ENCODE measurements around the gene RSAD1. TPM values are rescaled to one million over a fixed set of nuclear protein-coding genes. Genes with fewer than 3 reads are reported as not detected.

The RSAD1 gene
- polyA plus RNA-seq, 3 donors: 20.6 to 40.0 (median 21.2) TPM

- no peaks in the 10 kb centered on the region for H3K27me3 ChIP-seq (ENCODE audit: control insufficient read depth in 2 of 2, insufficient read depth in 2 of 2, low read length in 2 of 2)
- peaks cover 1 to 4% (median 3%) of the 10 kb centered on the region in 3 donors for H3K27me3 Mint-ChIP-seq (ENCODE audit: low read depth in 3 of 3)
- H3K27ac Mint-ChIP-seq: peak overlapping the region in 1 of 7 donors; percentile 30
- H3K4me3 Mint-ChIP-seq: no peak overlapping the region
- no peak for DNase-seq
- no peak overlapping the region for H2AFZ ChIP-seq (ENCODE audit: insufficient read depth, low read depth, low read length, poor library complexity, severe bottlenecking)
- H3K36me3 Mint-ChIP-seq: no peaks in the 10 kb centered on the region
- H3K9me3 Mint-ChIP-seq: no peaks in the 10 kb centered on the region
- H3K4me1 Mint-ChIP-seq: peaks cover 6% of the 10 kb centered on the region
- H3K36me3 ChIP-seq (replicated peaks in 1 of 2; ENCODE audit: control insufficient read depth in 1 of 2, insufficient read depth in 2 of 2, low read length in 2 of 2): no peaks in the 10 kb centered on the region
- H3K4me3 ChIP-seq (replicated peaks in 1 of 3; ENCODE audit: low read depth in 2 of 3, low read length in 3 of 3): no peak overlapping the region
- 83% methylated on average over 10 of the region's 13 CpGs for WGBS (ENCODE audit: insufficient coverage)
- H4K20me1 ChIP-seq (ENCODE audit: insufficient read depth, low read length): no peaks in the 10 kb centered on the region
- no peaks in the 10 kb centered on the region for H3K4me1 ChIP-seq (ENCODE audit: control insufficient read depth in 1 of 2, insufficient read depth in 2 of 2, low read length in 2 of 2)
- no peak overlapping the region for H3K27ac ChIP-seq (ENCODE audit: low read depth in 1 of 2, low read length in 2 of 2)
- no peak overlapping the region for H3K9ac ChIP-seq (ENCODE audit: insufficient read depth, low read length, poor library complexity, severe bottlenecking)
- no peak for TF ChIP-seq CTCF (IDR thresholded peaks at IDR 0.05)
- H3K9me3 ChIP-seq (replicated peaks in 1 of 2; ENCODE audit: control insufficient read depth in 1 of 2, insufficient read depth in 1 of 2, low read length in 2 of 2): no peaks in the 10 kb centered on the region
- H3K79me2 ChIP-seq (ENCODE audit: insufficient read depth, low read length): no peaks in the 10 kb centered on the region
- intact Hi-C loops (cut with micrococcal nuclease): no loop called here
- H3K4me2 ChIP-seq (replicated peaks; ENCODE audit: extremely low read depth, low read length, poor library complexity, severe bottlenecking): no peak overlapping the region
Measured at GRCh38 chr17:50518384-50519023, 39.8 kb downstream of the RSAD1 start.

- Histone ChIP-seq H3K4me2 (replicated peaks; ENCODE audit: extremely low read depth, low read length, poor library complexity, severe bottlenecking) (no peak overlapping the region), H3K79me2 (ENCODE audit: insufficient read depth, low read length) (no peaks in the 10 kb centered on the region), H2AFZ (ENCODE audit: insufficient read depth, low read depth, low read length, poor library complexity, severe bottlenecking) (no peak overlapping the region), H3K9ac (ENCODE audit: insufficient read depth, low read length, poor library complexity, severe bottlenecking) (no peak overlapping the region), H3K4me3 (replicated peaks in 1 of 3; ENCODE audit: low read depth in 2 of 3, low read length in 3 of 3) (no peak overlapping the region), H3K9me3 (replicated peaks in 1 of 2; ENCODE audit: control insufficient read depth in 1 of 2, insufficient read depth in 1 of 2, low read length in 2 of 2) (no peaks in the 10 kb centered on the region), H3K27me3 (ENCODE audit: control insufficient read depth in 2 of 2, insufficient read depth in 2 of 2, low read length in 2 of 2) (no peaks in the 10 kb centered on the region), H3K27ac (ENCODE audit: low read depth in 1 of 2, low read length in 2 of 2) (no peak overlapping the region), H4K20me1 (ENCODE audit: insufficient read depth, low read length) (no peaks in the 10 kb centered on the region), H3K36me3 (replicated peaks in 1 of 2; ENCODE audit: control insufficient read depth in 1 of 2, insufficient read depth in 2 of 2, low read length in 2 of 2) (no peaks in the 10 kb centered on the region), H3K4me1 (ENCODE audit: control insufficient read depth in 1 of 2, insufficient read depth in 2 of 2, low read length in 2 of 2) (no peaks in the 10 kb centered on the region)
- no peaks in the 10 kb centered on the region for H3K9me3 Mint-ChIP-seq
- intact Hi-C loops (cut with micrococcal nuclease): no loop called here
- no peak overlapping the region for H3K4me3 Mint-ChIP-seq
- peaks cover 6% of the 10 kb centered on the region for H3K4me1 Mint-ChIP-seq
- no peak overlapping the region for H3K27ac Mint-ChIP-seq
- TF ChIP-seq CTCF (IDR thresholded peaks at IDR 0.05): no peak
- H3K36me3 Mint-ChIP-seq: no peaks in the 10 kb centered on the region
- peaks cover 1 to 3% (median 2%) of the 10 kb centered on the region in 3 donors for H3K27me3 Mint-ChIP-seq (ENCODE audit: low read depth in 3 of 3)
- 75% methylated on average over 4 of the region's 8 CpGs for WGBS (ENCODE audit: insufficient coverage)
- no peak for DNase-seq
Measured at GRCh38 chr17:50519141-50519834, 40.6 kb downstream of the RSAD1 start.

All from CD14-positive monocyte (primary cell).